Left hindlimb (tissue), 1 donor: Measurements from ENCODE around the gene ADI1.
"Not testable (repeated sequence)": the region's sequence is repeated elsewhere in the genome, so short reads cannot be mapped to it uniquely, and the experiment has no call there.

ENCODE experiments used
- DNase-seq: peaks from one replicate; pipeline ENCODE4 v3.0.0-alpha.2; 2018

The ADI1 gene

GRCh38 chr2:3527886-3528785, 8.8 kb upstream of the ADI1 start:
- DNase-seq = no peak

GRCh38 chr2:3526871-3527270, 7.5 kb upstream of the ADI1 start:
- DNase-seq = no peak

GRCh38 chr2:3523551-3524041, 4.3 kb upstream of the ADI1 start:
- DNase-seq = no peak

GRCh38 chr2:3522961-3523421, 3.7 kb upstream of the ADI1 start:
- DNase-seq = no peak

GRCh38 chr2:3520591-3520990, 1.3 kb upstream of the ADI1 start:
- no peak for DNase-seq

GRCh38 chr2:3518496-3519254, 656 bp downstream of the ADI1 start:
- DNase-seq = peak; percentile 100

- DNase-seq = no peak
Observed at GRCh38 chr2:3517948-3518495, 1.3 kb downstream of the ADI1 start.

GRCh38 chr2:3516831-3517230, 2.5 kb downstream of the ADI1 start:
- no peak for DNase-seq

GRCh38 chr2:3515438-3515837, 3.9 kb downstream of the ADI1 start:
- DNase-seq = not testable (repeated sequence)

GRCh38 chr2:3513026-3513810, 6.1 kb downstream of the ADI1 start:
- DNase-seq = no peak

GRCh38 chr2:3512086-3512485, 7.2 kb downstream of the ADI1 start:
- no peak for DNase-seq

- no peak for DNase-seq
Observed at GRCh38 chr2:3505771-3506170, 13.6 kb downstream of the ADI1 start.

GRCh38 chr2:3504741-3505140, 14.6 kb downstream of the ADI1 start:
- no peak for DNase-seq

- DNase-seq = no peak
Observed at GRCh38 chr2:3503483-3503882, 15.8 kb downstream of the ADI1 start.

GRCh38 chr2:3503046-3503445, 16.3 kb downstream of the ADI1 start:
- DNase-seq = no peak

- DNase-seq = no peak
Observed at GRCh38 chr2:3500326-3500899, 18.9 kb downstream of the ADI1 start.

GRCh38 chr2:3498783-3499394, 20.4 kb downstream of the ADI1 start:
- DNase-seq = no peak

- DNase-seq = not testable (repeated sequence)
Observed at GRCh38 chr2:3496708-3497080, 22.6 kb downstream of the ADI1 start.

- DNase-seq = no peak
Observed at GRCh38 chr2:3494984-3495666, 24.2 kb downstream of the ADI1 start.

GRCh38 chr2:3493615-3494007, 25.7 kb downstream of the ADI1 start:
- no peak for DNase-seq

GRCh38 chr2:3492951-3493614, 26.2 kb downstream of the ADI1 start:
- DNase-seq = no peak
